Epidermal melanocyte (primary cell): ENCODE data around the gene DENND4C.
"Not testable (repeated sequence)": the region's sequence is repeated elsewhere in the genome, so short reads cannot be mapped to it uniquely, and the experiment has no call there.

ENCODE experiments used
- DNase-seq: peaks from one replicate; pipeline ENCODE4 v3.0.0; 2011; ENCODE audit warnings: low spot score; ENCODE audit not compliant: insufficient read length

DENND4C gene

DNA sequence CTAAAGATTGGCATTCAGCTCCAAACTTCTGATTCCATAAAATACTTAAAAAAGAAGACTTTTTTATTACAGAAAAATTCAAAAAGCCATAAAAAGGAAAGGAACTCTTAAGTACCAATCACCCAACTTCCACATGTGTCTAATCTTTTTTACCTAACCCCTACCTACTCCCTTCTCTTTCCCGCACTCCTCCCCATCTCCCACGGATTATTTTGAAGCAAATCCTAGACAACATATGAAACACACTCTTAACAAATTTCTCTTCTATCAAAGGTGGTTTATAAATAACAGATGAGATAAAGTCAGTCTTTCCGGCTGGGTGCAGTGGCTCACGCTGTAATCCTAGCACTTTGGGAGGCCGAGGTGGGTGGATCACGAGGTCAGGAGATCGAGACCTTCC, 5.9 kb upstream of the DENND4C start:
- DNase-seq: no peak

DNA sequence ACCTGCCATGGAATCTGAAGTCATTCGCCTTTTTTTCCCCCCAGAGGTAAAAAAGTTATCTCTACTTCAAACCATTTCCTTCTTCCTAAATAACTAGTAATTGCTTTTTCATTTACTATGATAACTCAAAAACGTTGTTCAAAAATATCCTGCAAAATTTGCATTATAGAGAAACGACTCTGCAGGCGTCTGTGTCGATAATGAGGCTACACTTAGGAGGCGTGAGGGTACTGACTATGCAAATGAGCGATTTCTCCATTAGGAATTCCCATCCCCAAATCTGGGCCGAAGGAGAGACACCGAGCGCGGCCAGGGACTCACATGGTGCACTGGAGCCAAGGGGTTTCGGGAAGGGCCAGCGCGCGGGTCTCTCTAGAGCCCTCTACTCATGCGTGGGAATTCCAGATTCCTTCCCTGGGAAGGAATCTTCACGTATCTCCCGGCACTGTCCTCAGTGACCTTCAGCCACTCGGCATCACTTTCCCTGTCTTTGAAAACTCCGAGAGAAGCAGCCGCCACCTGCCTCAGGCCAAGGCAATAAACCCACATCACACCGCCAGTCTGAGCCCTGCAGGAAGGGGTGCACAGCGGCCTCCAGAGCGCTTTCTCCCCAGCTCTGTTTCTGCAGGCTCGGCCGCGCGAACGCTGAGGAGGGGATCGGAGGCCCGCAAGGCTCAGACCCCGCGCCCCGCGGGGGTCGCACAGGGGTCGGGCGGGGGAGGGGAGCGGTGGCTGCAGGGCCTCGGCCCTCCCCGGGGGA, 718 bp upstream of the DENND4C start:
- no peak for DNase-seq

DNA sequence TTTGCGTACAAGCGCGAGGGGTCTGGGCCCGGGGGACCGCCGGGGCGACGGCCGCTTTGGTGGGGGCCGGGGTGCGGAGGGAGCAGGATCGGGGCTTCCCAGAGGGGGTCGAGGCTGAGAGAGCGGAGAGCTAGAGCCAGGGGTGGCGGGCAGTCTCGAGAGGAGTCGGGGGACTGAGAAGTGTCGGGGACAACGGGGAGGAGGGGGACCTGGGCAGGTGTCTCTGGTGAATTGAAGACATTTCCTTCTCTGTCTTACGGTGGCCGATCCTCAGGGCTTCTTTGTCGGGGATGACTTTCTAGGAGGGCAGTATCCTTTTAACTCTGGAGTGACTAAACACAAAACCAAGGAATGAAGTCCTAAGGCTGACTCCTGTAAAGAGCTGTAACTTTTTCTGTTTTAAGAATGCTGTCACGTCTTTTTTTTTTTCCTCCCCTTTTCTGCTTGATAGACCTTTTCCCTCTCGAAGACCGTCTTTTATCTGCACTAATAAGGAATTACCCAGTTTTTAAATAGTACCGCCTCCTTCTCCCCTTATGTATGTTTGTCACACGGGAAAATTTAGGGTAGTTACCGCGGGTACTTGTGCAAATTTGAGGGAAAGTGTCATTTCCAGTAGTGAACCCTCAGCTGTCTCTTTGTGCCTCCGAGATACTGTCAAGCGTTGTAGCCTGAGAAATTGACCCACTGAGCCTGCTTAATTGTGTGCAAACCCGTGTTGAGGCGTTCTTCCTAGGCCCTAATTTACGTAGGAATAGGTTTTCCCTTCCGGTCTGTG, 822 bp downstream of the DENND4C start:
- DNase-seq: no peak

DNA sequence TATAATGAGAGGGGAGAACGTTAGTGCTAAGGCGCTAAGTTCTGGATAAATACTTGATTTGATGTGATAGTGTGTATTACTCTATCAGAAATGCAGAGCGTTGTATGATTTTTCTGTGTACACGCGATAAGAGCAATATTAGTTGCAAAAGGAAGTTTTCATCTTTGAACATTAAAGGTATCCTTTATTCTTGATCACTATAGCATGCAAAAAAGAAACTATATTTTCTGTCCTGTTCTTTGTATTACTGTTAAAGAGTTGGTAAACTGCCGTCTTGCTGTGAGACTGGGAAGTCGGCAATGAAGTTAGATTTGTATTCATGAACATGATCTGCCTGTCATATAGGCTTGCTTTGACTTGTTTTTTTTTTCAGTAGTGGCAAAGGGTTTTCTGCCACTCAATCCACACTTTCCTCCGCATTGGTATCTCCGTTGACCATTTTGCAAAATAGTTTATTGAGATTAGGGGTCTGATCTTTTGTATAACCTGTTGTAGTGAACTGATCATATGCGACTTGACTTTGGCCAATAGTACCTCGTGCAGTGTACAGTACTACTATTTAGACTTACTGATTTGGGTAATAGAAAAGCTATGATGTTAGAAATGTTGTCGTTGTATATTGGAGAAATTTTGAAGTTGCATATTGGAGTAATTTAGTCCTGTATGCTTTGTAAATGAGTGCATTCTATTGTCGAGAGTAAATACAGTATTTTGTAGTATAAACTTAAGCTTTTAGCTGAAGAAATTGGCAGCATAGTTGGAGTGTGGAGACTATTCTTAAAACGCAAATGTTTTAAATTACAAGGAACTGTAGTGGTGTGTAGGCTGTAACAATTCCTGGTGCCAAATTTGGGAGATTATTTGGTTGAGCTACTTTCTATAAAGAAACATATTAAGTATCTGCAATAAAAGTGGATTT, 1.7 kb downstream of the DENND4C start:
- DNase-seq: no peak

DNA sequence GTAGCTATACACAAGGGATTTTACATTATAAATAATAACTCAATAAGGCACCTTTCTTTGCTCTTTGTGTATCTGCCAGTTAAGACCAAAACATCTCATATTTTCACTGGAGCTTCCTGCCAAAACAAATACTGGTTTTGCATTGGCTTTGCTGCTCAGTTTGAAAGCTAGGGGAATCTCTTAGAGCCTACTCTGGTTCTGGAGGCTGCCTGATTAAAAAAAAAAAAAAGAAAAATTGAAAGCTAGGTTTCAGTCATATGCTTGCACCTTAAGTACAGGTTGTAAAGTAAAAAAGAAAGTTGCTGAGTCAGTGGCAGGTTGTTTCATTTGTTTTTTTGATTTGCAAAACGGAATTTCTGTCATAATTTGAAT, 2.3 kb downstream of the DENND4C start:
- DNase-seq: no peak

DNA sequence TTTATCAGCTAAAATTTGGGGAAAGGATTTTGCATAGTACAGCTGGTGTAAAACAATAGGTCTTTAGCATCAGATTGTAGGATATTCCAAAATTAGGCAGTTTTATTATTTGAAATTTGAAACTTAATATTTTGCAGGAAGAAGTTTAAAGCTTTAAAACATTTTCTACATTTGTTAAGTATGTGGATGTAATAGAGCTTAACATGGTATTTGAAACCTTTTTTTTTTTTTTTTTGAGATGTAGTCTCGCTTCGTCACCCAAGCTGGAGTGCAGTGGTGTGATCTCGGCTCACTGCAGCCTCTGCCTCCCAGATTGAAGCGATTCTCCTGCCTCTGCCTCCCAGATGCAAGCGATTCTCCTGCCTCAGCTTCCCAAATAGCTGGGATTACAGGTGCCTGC, 2.9 kb downstream of the DENND4C start:
- no peak for DNase-seq

DNA sequence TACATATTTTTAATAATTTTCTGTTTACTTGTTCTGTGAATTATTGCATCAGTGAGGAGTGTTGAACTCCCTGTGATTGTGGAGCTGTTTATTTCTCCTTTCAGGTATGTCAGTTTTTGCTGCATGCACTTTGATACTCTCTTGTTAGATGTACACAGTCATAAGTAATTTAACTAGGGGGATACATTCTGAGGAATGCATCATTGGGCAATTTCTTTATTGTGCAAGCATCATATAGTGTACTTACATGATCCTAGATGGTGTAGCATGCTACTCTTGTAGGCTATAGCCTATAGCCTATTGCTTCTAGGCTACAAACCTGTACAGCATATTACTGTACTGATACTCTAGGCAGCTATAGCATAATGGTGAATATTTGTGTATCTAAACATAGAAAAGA, 9.5 kb downstream of the DENND4C start:
- no peak for DNase-seq

DNA sequence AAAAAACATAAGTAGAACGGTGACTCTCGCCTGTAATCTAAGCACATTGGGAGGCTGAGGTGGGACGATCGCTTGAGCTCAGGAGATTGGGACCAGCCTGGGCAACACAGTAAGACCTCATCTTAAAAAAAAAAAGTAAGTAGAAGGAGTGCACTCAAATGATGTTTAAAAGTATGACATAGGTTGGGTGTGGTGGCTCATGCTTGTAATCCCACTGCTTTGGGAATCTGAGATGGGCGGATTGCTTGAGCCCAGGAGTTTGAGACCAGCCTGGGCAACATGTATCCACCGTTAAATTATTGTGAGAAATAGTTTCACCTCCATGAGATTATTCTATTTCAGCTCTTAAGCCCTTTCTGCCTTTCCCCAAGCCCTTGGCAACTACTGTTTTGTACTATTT, 11.2 kb downstream of the DENND4C start:
- DNase-seq: no peak

DNA sequence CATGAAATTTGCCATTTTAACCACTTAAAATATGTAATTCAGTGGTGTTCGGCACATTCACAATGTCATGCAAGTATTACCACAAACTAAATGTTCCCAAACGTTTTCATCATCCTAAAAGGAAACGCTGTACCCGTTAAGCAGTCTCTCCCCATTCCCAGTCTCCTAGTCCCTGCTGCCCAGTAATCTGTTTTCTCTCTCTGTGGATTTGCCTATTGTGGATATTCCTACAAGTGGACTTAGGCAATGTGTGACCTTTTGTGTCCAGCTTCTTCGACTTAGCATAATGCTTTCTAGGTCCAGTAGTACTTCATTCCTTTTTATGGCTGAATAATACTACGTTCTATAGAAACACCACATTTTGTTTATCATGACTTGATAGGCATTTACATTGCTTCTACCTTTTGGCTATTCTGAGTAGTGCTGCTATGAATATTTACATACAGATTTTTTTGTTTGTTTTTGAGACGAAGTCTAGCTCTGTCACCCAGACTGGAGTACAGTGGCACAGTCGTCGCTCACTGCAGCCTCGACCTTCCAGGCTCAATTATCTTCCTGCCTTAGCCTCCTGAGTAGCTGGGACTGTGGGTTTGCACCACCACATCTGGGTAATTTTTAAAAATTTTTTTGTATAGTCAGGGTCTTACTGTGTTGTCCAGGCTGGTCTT, 13.0 kb downstream of the DENND4C start:
- DNase-seq: no peak

DNA sequence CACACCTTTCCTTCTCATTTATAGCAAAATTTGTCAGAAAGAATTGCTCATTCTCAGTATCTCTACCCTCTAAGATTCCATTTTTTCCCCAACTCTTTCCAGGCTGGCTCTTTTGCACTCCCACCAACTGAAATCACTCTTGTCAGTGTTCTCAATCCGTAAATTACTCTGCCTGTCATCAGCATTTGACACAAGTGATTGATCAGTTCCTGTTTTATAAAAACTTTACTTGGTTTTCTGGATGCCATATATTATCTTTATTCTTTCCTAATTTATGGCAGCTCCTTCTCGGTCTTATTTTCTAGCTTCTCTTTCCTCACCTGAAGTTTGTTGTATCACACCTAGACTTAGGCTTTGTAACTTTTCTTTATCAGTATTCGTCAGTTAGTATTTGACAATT, 16.4 kb downstream of the DENND4C start:
- no peak for DNase-seq

DNA sequence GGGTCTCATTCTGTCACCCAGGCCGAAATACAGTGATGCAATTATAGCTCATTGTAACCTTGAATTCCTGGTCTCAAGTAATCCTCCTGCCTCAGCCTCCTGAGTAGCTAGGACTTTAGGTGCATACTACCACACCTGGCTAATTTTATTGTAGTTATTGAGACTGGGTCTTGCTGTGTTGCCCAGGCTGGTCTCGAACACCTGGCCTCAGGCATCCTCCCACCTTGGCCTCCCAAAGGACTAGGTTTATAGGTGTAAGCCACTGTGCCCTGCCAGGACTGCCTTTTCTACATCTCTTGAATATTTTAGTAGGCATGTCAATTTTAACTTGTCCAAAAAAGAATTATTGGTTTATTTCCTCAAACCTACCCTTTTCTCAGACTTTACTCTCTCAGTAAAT, 16.9 kb downstream of the DENND4C start:
- DNase-seq: no peak

DNA sequence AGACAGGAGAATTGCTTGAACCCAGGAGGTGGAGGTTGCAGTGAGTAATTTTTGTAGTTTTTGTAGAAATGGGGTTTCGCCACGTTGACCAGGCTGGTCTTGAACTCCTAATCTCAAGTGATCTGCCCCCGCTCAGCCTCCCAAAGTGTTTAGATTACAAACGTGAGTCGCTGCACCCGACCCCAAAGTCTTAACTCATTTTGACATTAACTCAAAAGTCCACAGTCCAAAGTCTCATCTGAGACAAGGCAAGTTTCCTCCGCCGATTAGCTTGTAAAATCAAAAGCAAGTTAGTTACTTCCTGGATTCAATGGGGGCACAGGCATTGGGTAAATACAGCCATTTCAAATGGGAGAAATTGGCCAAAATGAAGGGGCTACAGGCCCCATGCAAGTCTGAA, 19.9 kb downstream of the DENND4C start:
- not testable (repeated sequence) for DNase-seq

DNA sequence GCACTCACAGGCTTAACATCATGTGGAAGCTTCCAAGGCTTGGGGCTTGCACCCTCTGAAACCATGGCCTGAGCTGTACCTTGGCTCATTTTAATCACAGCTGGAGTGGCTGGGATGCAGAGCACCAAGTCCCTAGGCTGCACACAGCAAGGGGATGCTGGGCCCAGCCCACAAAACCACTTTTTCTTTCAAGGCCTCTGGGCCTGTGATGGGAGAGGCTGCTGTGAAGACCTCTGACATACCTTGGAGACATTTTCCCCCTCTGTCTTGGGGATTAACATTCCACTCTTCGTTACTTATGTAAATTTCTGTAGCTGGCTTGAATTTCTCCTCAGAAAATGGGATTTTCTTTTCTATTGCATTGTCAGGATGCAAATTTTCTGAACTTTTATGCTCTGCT, 20.7 kb downstream of the DENND4C start:
- not testable (repeated sequence) for DNase-seq

DNA sequence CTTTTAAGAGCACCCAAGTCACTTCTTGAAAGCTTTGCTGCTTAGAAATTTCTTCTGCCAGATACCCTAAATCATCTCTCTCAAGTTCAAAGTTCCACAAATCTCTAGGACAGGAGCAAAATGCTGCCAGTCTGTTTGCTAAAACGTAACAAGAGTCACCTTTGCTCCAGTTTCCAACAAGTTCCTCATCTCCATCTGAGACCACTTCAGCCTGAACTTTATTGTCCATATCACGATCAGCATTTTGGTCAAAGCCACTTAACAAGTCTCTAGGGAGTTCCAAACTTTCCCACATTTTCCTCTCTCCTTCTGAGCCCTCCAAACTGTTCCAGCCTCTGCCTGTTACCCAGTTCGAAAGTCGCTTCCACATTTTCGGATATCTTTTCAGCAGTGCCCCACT, 21.1 kb downstream of the DENND4C start:
- not testable (repeated sequence) for DNase-seq

DNA sequence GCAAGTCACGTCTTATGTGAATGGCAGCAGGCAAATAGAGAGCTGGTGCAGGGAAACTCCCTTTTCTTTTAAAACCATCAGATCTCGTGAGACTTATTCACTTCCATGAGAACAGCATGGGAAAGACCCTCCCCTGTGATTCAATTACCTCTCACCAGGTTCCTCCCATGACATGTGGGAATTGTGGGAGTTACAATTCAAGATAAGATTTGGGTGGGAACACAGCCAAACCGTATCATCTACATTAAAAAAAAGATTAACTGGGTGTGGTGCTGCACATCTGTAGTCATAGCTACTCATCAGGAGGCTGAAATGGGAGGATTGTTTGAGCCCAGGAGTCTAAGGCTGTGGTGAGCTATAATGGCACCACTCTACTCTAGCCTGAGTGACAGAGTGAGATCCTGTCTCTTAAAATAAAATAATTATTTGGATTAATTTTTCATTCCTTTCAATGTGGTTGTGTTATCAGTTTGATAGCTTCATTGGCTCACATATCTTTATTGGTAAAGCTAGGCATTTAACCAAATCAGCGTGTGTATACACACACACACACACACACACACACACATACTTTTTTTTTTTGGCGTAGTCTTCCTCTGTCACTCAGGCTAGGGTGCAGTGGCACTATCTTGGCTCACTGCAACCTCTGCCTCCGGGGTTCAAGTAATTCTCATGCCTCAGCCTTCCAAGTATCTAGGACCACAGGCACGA, 21.8 kb downstream of the DENND4C start:
- no peak for DNase-seq

DNA sequence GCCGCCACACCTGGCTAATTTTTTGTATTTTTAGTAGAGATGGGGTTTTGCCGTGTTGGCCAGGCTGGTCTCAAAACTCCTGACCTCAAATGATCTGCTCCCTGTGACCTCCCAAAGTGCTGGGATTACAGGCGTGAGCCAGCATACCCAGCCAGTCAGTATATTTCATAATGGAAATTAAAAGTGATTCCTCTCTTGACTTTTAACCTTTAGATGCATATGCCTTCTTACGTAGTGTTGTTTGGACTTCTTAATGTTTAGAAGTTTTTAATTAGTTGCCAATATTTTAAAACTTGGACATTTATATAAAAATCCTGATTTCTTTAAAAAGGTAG, 22.4 kb downstream of the DENND4C start:
- DNase-seq: no peak

DNA sequence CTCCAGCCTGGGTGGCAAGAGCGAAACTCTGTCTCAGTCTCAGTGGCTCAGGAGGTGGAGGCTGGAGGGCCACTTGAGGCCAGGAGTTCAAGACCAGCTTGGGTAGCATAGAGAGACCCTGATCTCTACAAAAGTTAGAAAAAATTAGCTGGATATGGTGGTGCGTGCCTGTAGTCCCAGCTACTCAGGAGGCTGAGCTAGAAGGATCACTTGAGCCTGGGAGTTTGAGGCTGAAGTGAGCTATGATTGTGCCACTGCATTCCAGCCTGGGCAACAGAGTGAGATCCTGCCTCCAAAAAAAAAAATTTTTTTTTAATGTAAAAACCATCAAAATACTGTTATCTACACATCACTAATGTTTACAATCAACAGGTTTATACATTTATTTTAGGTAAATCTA, 24.6 kb downstream of the DENND4C start:
- DNase-seq: no peak

DNA sequence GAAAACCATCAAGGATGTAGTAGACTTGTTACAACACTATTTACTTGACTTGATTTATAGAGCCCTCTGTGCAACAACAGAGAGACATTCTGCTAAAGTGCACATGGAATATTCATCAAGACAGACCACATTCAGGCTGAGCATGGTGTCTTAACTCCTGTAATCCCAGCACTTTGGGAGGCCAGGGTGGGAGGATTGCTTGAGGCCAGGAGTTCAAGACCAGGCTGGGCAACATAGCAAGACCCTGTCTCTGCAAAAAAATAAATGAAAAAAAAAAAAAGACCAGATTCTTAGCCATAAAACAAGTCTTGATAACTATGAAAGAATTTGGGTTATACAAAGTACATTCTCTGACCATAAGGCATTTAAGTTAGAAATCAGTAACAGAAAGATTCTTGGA, 25.3 kb downstream of the DENND4C start:
- no peak for DNase-seq

DNA sequence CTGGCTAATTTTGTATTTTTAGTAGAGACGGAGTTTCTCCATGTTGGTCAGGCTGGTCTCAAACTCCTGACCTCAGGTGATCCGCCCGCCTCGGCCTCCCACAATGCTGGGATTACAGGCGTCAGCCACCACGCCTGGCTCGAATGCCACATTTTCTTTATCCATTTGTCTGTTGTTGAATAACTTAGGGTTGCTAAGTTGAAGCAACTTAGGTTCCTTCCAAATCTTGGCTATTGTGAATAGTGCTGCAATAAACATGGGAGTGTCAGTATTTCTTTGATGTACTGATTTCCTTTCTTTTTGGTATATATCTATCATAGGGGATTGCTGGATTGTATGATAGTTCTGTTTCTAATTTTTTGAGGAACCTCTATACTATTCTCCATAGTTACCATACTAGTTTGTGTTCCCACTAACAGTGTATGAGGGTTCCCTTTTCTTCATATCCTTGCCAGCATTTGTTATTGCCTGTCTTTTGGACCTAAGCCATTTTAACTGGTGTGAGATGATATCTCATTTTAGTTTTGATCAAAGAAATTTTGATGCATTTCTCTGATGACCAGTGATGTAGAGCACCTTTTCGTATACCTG, 29.3 kb downstream of the DENND4C start:
- not testable (repeated sequence) for DNase-seq

DNA sequence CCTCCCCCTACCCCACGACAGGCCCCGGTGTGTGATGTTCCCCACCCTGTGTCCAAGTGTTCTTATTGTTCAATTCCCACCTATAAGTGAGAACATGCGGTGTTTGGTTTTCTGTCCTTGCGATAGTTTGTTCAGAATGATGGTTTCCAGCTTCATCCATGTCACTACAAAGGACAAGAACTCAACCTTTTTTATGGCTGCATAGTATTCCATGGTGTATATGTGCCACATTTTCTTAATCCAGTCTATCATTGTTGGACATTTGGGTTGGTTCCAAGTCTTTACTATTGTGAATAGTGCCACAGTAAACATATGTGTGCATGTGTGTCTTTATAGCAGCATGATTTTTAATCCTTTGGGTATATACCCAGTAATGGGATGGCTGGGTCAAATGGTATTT, 35.1 kb downstream of the DENND4C start:
- DNase-seq: not testable (repeated sequence)
